Thyroid gland (tissue), 4 donors: ENCODE results near the gene LST1. TPM values are rescaled to one million over a fixed set of nuclear protein-coding genes. Genes with fewer than 3 reads are reported as not detected.

ENCODE experiments used
- DNase-seq, 2 donors: peaks; one replicate each; pipeline ENCODE4 v3.0.0-alpha.2; 2019
- H3K27ac ChIP-seq, 3 donors: fragments of 200-600 bp; sonication (generic); 1 replicate in 2 of 3; 2 replicates in 1 of 3; pipeline ENCODE4 v1.5.1; 2016 to 2019; ENCODE audit warnings: mild to moderate bottlenecking in 1 of 3, moderate library complexity in 1 of 3
- H3K27me3 ChIP-seq: fragments of 200-600 bp; sonication (generic); one replicate; pipeline ENCODE4 v1.5.1; 2019
- H3K36me3 ChIP-seq, 2 donors: fragments of 200-600 bp; sonication (generic); one replicate each; pipeline ENCODE4 v1.5.1; 2016 to 2019
- H3K4me1 ChIP-seq, 2 donors: fragments of 200-600 bp; sonication (generic); one replicate each; pipeline ENCODE4 v1.5.1; 2017 to 2019
- H3K4me3 ChIP-seq, 3 donors: fragments of 200-600 bp; sonication (generic); replicated peaks in 1 of 3; 1 replicate in 2 of 3; 2 replicates in 1 of 3; pipeline ENCODE4 v1.5.1; 2016; ENCODE audit warnings: mild to moderate bottlenecking in 1 of 3
- H3K9me3 ChIP-seq: fragments of 200-600 bp; sonication (generic); one replicate; pipeline ENCODE4 v1.5.1; 2017
- POLR2A ChIP-seq, 2 donors: fragments of 450-650 bp; IDR thresholded peaks; one replicate each; pipeline ENCODE4 v1.6.1; 2017; ENCODE audit warnings: antibody characterized with exemption in 2 of 2, mild to moderate bottlenecking in 2 of 2, moderate library complexity in 1 of 2
- WGBS, 2 donors: methylation state at CpG; one replicate each; pipeline ENCODE4 v1.1.5; 2017; 5-methylcytosine and 5-hydroxymethylcytosine counted together
- intact Hi-C: fragments of 100-400 bp; cut with DNase I; formaldehyde crosslinking; loops from one replicate; pipeline ENCODE4 v1.15.1; 2023
- total RNA-seq, 4 donors: library from RNA; depleted of rRNA; stranded (reverse); fragments of >200 nt; gene quantifications; one replicate each; pipeline ENCODE4 v1.2.3, GENCODE V29; 2016
- TF ChIP-seq, protein P1 (sequence below), 6 experiments: fragments of 200-600 bp in 3 of 6; fragments of 450-650 bp in 3 of 6; sonication (generic) in 3 of 6; IDR thresholded peaks; one replicate each; pipeline ENCODE4 v1.5.1; 2016 to 2019; ENCODE audit warnings: antibody characterized with exemption in 6 of 6, mild to moderate bottlenecking in 2 of 6, inconsistent platforms in 1 of 6, moderate library complexity in 1 of 6

Gene LST1
- total RNA-seq, 4 donors from 2014 or later: 2.5 to 23.4 (median 3.2) TPM; not detected in 1

DNA sequence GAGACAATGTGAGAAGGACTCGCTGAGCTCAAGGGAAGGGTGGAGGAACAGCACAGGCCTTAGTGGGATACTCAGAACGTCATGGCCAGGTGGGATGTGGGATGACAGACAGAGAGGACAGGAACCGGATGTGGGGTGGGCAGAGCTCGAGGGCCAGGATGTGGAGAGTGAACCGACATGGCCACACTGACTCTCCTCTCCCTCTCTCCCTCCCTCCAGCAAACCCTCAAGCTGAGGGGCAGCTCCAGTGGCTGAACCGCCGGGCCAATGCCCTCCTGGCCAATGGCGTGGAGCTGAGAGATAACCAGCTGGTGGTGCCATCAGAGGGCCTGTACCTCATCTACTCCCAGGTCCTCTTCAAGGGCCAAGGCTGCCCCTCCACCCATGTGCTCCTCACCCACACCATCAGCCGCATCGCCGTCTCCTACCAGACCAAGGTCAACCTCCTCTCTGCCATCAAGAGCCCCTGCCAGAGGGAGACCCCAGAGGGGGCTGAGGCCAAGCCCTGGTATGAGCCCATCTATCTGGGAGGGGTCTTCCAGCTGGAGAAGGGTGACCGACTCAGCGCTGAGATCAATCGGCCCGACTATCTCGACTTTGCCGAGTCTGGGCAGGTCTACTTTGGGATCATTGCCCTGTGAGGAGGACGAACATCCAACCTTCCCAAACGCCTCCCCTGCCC is 9.0 kb upstream of the LST1 start:
- WGBS, 2 donors: 82 to 84% methylated on average over 19 of the region's 19 CpGs
- H3K4me1 ChIP-seq: peaks cover 7 to 10% of the 10 kb centered on the region in 2 donors
- DNase-seq: no peak
- H3K27ac ChIP-seq: no peak overlapping the region
- no peaks in the 10 kb centered on the region for H3K36me3 ChIP-seq
- TF ChIP-seq POLR2A (IDR thresholded peaks at IDR 0.05): no peak
- TF ChIP-seq, protein P1, sequence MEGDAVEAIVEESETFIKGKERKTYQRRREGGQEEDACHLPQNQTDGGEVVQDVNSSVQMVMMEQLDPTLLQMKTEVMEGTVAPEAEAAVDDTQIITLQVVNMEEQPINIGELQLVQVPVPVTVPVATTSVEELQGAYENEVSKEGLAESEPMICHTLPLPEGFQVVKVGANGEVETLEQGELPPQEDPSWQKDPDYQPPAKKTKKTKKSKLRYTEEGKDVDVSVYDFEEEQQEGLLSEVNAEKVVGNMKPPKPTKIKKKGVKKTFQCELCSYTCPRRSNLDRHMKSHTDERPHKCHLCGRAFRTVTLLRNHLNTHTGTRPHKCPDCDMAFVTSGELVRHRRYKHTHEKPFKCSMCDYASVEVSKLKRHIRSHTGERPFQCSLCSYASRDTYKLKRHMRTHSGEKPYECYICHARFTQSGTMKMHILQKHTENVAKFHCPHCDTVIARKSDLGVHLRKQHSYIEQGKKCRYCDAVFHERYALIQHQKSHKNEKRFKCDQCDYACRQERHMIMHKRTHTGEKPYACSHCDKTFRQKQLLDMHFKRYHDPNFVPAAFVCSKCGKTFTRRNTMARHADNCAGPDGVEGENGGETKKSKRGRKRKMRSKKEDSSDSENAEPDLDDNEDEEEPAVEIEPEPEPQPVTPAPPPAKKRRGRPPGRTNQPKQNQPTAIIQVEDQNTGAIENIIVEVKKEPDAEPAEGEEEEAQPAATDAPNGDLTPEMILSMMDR (IDR thresholded peaks at IDR 0.05): no peak
- H3K27me3 ChIP-seq: no peaks in the 10 kb centered on the region
- H3K9me3 ChIP-seq: no peaks in the 10 kb centered on the region
- intact Hi-C loops: no loop called here
- H3K4me3 ChIP-seq: no peak overlapping the region

DNA sequence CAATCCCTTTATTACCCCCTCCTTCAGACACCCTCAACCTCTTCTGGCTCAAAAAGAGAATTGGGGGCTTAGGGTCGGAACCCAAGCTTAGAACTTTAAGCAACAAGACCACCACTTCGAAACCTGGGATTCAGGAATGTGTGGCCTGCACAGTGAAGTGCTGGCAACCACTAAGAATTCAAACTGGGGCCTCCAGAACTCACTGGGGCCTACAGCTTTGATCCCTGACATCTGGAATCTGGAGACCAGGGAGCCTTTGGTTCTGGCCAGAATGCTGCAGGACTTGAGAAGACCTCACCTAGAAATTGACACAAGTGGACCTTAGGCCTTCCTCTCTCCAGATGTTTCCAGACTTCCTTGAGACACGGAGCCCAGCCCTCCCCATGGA is 8.5 kb upstream of the LST1 start:
- no peaks in the 10 kb centered on the region for H3K9me3 ChIP-seq
- H3K4me1 ChIP-seq: peaks cover 10 to 12% of the 10 kb centered on the region in 2 donors
- intact Hi-C loops: no loop called here
- H3K4me3 ChIP-seq: no peak overlapping the region
- H3K36me3 ChIP-seq: no peaks in the 10 kb centered on the region
- no peak for TF ChIP-seq POLR2A (IDR thresholded peaks at IDR 0.05)
- TF ChIP-seq, protein P1 (IDR thresholded peaks at IDR 0.05): no peak
- H3K27me3 ChIP-seq: no peaks in the 10 kb centered on the region
- no peak for DNase-seq
- 88 to 92% methylated on average over 3 of the region's 3 CpGs for WGBS, 2 donors
- H3K27ac ChIP-seq: no peak overlapping the region

DNA sequence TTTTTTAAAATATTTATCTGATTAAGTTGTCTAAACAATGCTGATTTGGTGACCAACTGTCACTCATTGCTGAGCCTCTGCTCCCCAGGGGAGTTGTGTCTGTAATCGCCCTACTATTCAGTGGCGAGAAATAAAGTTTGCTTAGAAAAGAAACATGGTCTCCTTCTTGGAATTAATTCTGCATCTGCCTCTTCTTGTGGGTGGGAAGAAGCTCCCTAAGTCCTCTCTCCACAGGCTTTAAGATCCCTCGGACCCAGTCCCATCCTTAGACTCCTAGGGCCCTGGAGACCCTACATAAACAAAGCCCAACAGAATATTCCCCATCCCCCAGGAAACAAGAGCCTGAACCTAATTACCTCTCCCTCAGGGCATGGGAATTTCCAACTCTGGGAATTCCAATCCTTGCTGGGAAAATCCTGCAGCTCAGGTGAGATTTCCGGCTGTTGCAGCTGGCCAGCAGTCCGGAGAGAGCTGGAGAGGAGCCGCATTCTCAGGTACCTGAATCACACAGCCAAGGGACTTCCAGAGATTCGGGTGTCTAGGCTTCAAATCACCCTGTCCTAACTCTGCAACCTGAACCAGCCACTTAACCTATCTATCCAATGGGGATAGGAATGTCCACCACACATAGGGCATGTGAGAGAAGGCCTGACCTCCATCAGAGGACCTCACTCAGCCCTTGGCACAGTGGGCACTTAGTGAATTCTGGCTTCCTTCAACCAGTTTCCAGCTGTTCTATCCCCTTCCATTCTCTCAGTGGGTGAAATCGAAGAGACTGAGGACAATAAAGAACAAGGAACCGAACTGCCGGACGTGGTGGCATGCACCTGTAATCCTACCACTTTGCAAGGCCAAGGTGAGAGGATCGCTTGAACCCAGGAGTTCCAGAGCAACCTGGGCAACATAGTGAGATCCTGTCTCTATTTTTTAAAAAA is 7.6 kb upstream of the LST1 start:
- H3K36me3 ChIP-seq: no peaks in the 10 kb centered on the region
- TF ChIP-seq, protein P1 (IDR thresholded peaks at IDR 0.05): no peak
- TF ChIP-seq POLR2A (IDR thresholded peaks at IDR 0.05): no peak
- H3K27me3 ChIP-seq: no peaks in the 10 kb centered on the region
- intact Hi-C loops: no loop called here
- no peak overlapping the region for H3K4me3 ChIP-seq
- H3K4me1 ChIP-seq: peaks cover 10 to 12% of the 10 kb centered on the region in 2 donors
- H3K9me3 ChIP-seq: no peaks in the 10 kb centered on the region
- WGBS, 2 donors: 80 to 82% methylated on average over 12 of the region's 12 CpGs
- H3K27ac ChIP-seq: no peak overlapping the region
- no peak for DNase-seq

DNA sequence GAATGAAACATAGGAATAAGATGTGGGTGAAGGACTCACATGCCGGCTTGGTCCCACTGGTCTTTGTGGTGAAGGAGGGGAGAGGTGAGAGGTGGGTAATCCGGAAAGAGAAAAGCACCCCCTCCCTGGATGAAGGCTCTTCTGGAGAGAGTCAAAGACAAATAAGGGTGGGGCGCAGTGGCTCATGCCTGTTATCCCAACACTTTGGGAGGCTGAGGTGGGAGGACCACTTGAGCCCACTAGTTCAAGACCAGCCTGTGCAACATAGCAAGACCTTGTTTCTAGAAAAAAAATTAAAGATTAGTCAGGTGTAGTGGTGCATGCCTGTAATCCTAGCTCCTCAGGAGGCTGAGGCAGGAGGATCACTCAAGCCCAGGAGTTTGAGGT is 7.0 kb upstream of the LST1 start:
- Histone ChIP-seq H3K4me3 (no peak overlapping the region), H3K9me3 (no peaks in the 10 kb centered on the region), H3K27me3 (no peaks in the 10 kb centered on the region), H3K36me3 (no peaks in the 10 kb centered on the region), H3K27ac (no peak overlapping the region), H3K4me1 (peaks cover 10 to 12% of the 10 kb centered on the region in 2 donors)
- TF ChIP-seq POLR2A (IDR thresholded peaks at IDR 0.05): no peak
- TF ChIP-seq, protein P1 (IDR thresholded peaks at IDR 0.05): no peak
- intact Hi-C loops: no loop called here
- 86 to 94% methylated on average over 3 of the region's 3 CpGs for WGBS, 2 donors
- no peak for DNase-seq
